ENCODE measurements around the gene OGFR. TPM values are rescaled to one million over a fixed set of nuclear protein-coding genes. Genes with fewer than 3 reads are reported as not detected.

The OGFR gene
- total RNA-seq, 1 donor = 33.7 TPM

DNA sequence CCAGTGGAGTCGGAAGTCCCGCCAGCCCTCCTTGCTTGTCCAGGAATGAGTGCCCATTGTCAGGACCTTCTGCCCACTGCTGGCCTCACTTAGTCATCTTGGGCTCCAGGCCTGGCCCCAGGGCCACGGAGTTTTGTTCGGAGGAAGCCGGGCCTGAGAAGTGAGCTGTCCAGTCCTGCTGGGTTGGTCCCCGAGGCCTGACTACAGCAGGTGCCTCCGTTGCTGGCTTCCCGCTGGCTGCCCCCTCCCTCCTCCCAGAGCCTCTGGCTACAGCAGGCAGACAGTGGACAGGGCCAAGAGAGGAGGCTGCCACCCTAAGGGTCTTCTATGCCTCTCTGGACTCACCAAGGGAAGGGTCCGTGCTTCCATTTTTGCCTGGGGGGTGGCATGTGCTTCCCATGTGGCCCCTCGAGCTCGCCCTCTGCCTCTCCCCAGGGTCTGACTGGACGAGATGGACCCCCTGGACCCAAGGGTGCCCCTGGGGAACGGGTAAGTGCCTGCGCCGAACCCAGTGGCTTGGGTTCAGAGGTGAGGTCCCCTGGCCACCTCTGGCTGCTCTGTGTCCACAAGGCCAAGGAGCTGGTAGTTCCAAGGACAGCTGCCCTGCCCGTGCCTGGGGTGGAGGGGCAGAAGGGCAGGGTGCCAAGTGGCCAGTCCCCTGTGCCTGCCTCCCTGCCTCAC lies 15.0 kb downstream of the OGFR start:
- TF ChIP-seq, protein P1, sequence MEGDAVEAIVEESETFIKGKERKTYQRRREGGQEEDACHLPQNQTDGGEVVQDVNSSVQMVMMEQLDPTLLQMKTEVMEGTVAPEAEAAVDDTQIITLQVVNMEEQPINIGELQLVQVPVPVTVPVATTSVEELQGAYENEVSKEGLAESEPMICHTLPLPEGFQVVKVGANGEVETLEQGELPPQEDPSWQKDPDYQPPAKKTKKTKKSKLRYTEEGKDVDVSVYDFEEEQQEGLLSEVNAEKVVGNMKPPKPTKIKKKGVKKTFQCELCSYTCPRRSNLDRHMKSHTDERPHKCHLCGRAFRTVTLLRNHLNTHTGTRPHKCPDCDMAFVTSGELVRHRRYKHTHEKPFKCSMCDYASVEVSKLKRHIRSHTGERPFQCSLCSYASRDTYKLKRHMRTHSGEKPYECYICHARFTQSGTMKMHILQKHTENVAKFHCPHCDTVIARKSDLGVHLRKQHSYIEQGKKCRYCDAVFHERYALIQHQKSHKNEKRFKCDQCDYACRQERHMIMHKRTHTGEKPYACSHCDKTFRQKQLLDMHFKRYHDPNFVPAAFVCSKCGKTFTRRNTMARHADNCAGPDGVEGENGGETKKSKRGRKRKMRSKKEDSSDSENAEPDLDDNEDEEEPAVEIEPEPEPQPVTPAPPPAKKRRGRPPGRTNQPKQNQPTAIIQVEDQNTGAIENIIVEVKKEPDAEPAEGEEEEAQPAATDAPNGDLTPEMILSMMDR (IDR thresholded peaks at IDR 0.05; ENCODE audit: insufficient read depth, low read depth, low read length) = no peak
- DNase-seq (ENCODE audit: low read depth) = no peak

DNA sequence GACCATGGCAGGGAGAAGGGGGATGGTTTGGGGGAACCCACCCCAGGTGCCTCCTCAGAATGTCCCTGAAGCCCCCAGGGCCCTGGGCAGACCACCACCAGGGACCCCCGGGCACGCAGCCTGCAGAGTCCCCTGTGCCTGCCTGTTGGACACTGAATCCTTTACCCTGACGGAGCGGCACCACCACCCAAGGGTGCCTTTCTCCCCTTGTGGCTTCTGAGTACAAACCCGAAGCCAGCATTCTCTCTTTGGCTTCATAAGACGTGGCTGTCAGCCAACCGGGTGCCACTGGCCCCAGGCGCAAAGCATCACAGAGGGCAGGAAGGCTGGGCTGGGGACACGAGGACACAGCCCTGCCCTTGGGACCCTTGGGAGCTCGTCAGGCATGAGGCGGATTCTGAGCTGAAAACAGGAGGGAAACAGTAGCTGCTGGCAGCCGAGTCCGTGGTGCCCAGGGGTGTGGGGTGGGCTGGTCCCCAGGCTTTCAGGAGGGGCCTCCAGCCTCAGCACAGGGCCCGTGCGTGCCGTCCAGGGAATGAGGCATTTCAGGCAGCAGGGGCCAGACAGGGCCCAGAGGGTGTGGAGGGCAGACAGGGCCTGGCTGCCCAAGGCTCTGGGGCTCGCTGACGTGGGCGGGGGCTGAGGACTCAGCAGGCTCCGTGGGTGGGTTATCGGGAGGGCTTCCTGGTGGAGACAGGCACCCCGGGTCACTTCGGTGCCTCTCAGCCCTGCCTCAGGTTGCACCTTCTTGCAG lies 15.8 kb downstream of the OGFR start:
- TF ChIP-seq, protein P1 (IDR thresholded peaks at IDR 0.05; ENCODE audit: insufficient read depth, low read depth, low read length) = no peak
- no peak overlapping the region for H3K4me3 ChIP-seq (ENCODE audit: low read depth, low read length)
- no peak for DNase-seq (ENCODE audit: low read depth)

More for the DNA sequence above, 15.0 kb downstream of the OGFR start:
- no peak overlapping the region for H3K4me3 ChIP-seq (ENCODE audit: low read depth, low read length)

DNA sequence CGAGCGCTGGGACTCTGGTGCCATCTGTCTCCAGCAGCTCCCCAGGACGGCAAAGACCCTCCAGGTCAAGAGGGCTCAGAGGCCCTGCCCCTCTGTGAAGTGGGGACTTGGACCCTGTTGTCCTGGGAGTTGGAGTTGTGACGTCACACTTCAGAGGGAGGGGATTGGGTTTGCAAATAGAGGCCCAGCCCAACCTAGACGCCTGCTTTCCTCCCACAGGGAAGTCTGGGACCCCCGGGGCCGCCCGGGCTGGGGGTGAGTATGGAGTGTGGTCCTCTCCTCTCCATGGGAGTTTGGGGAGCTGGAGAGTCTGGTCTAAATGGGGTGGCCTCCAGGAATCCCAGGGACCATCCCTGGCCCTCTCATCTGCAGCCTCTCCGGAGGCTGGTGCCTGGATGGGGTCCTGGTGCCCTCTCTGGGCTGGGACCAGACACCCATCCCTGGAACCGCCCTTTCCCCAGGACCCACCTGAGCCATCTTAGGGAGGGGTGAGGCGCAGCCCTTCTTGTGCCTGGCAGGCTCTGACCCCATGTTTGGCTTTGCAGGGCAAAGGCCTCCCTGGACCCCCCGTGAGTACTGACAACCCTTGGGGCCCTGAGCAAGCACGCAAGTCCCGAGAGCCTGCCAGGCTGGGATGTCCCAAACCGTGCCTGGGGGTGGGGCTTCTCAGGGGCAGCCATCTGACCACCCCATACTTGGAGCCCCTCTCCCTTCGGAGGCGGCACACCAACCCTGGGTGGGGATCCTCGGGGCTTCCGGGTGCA lies 16.5 kb downstream of the OGFR start:
- TF ChIP-seq, protein P1 (IDR thresholded peaks at IDR 0.05; ENCODE audit: insufficient read depth, low read depth, low read length) = no peak
- DNase-seq (ENCODE audit: low read depth) = no peak
- H3K4me3 ChIP-seq (ENCODE audit: low read depth, low read length) = no peak overlapping the region

DNA sequence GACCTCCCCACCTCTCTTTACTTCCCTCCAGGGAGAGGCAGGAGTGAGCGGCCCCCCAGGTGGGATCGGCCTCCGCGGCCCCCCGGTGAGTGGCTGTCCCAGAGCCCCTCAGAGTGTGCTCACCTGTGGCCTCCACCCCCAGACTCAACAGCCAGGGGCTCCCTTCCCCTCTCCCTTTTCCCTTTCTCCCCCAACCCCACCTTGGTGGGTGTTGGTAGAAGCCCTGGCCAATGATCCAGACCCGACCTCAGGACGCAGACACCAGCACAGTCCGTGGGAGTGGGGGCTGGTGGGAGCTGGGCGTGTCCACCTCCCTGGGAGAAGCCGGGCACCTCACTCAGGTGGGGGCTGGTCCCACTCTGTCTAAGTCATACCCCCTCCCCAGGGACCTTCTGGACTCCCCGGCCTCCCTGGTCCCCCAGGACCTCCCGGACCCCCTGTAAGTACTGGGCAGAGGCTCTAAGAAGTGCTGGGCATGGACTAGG lies 17.1 kb downstream of the OGFR start:
- DNase-seq (ENCODE audit: low read depth) = no peak

DNA sequence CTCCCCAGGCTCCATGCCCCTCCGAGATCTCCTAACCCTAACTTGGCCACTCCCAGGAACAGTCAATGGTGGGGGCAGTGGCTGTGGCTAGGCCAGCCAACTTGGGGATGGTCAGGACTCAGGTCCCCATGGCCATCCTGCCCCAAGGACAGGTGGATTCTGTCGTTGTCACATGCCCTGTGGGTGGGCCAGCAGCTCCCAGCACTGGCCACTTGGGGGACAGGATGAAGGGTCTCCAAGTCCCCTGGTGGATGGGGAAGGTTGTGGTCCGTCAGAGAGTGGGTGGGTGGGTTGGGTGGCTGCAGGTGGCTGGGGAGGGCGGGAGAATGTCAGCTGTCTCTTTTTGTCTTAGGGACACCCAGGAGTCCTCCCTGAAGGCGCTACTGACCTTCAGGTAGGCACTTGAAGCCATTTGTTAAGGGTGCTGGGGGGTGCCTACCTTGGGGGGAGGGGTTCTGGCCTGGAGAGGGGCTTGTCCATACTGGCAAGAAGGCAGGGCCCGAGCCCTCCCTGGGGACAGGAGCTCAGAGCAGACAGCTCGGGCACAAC lies 17.7 kb downstream of the OGFR start:
- TF ChIP-seq, protein P1 (IDR thresholded peaks at IDR 0.05; ENCODE audit: insufficient read depth, low read depth, low read length) = no peak
- no peak for DNase-seq (ENCODE audit: low read depth)
- no peak overlapping the region for H3K4me3 ChIP-seq (ENCODE audit: low read depth, low read length)

More for the DNA sequence above, 17.1 kb downstream of the OGFR start:
- no peak overlapping the region for H3K4me3 ChIP-seq (ENCODE audit: low read depth, low read length)
- TF ChIP-seq, protein P1 (IDR thresholded peaks at IDR 0.05; ENCODE audit: insufficient read depth, low read depth, low read length) = no peak
